Amygdala (tissue), 56 donors: ENCODE measurements around the gene PCDH9.

ENCODE experiments used
- DNase-seq, 56 donors: peaks; one replicate each; lab custom pipeline; 2025; lab: John Stamatoyannopoulos, UW

The PCDH9 gene

DNA sequence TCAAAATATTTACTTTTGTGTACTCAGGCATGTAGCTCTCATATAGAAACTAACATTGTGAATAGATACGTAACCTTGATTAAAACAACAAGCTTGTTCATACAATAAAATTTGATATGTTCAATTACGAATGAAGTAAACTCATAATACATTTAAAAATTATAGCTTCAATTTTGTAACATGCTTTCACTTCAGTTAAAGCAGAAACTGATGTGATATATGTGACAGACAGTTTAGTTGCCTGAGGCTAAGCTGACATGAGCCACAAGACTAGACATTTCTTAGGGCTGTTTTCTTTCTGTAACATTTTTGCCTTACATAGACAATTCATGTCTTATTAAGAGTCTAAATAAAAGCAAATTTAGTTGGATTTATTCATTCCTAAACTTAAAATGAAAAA, 526.0 kb downstream of the PCDH9 start:
- no peak for DNase-seq

DNA sequence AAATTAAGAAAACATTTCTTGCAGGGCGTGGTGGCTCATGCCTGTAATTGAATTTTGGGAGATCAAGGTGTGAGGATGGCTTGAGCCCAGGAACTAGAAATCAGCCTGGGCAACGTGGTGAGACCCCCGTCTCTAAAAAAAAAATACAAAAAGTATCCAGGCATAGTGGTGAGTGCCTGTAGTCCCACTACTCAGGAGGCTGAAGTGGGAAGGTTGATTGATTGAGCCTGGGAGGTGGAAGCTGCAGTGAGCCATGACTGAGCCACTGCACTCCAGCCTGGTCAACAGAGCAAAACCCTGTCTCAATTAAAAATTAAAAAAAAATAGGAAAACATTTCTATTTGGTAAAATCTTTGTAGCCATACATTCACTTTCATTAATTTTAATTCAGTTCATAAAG, 526.5 kb downstream of the PCDH9 start:
- DNase-seq, result no peak

DNA sequence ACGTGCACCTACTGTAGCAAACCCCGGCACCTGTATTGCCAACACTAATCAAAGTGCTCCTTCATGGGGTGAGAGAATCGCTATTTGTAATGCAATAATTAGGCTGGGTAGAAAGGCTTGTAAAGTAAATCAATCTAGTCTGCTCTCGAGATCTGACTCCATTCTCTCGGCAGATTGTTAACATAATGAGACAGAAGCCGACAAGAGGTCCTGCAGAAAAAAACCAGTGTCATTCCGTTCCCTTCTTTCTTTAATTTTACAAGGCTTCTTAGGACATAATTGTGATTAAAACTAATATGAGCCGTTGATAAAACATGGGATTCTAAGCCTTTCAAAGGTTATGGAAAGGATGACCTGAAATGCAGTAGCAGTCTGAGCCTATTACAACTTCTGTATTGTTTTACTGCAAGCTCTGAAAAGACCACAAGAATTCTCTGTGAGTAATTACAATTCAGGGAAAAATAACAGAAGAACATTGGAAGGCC, 530.0 kb downstream of the PCDH9 start:
- peak in 2 of 56 donors; percentile 4 to 8 for DNase-seq

DNA sequence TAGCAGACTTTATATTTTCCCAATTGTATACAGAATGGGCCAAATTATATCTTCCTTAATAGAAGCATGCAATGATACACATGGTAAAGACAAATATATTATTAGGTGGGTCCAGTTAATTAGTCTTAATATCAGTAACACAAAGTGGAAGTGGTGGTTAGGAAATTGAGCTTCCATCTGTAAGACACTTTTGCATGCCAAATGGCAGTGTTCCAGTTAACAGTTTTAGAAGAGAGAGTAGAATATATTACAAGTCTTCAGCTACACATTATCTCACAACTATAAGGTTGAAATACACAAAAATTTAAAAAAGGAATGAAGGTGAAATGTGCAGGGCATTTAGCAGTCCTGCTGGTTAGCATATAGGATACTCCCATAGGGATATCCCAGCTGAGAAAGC, 536.5 kb downstream of the PCDH9 start:
- no peak for DNase-seq

DNA sequence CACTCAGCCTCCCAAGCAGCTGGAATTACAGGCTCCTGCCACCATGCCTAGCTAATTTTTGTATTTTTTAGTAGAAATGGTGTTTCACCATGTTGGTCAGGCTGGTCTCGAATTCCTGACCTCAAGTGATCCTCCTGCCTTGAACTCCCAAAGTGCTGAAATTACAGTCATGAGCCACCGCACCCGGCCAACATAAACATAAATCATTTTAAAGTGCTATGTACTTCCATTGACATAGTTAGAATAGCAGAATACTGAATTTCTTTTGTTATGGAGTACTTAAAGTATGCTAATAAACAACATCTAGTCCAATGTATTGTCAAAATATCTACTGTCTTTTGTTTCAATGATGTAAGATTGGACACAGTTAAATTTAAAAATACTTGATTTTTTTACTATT, 539.0 kb downstream of the PCDH9 start:
- no peak for DNase-seq

DNA sequence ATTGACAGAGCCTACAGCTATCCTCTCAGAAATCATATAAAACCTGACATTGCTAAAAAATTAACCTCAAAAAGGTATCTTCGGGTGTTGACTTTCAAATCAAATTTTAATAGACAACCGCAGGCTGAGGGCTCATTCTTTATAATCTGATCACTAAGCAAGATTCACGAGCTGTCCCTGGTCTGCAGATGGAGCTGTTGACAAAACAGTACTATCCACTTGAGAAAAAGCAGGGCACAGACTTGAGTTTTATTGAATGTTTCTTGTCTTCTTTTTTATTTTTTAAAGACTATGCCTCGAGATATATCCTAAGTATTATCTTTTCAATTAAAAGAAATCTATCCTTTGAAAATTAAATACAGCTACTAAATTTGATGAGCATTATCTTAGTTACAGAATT, 540.5 kb downstream of the PCDH9 start:
- peak in 20 of 56 donors; percentile 1 to 72 (median 6) for DNase-seq

DNA sequence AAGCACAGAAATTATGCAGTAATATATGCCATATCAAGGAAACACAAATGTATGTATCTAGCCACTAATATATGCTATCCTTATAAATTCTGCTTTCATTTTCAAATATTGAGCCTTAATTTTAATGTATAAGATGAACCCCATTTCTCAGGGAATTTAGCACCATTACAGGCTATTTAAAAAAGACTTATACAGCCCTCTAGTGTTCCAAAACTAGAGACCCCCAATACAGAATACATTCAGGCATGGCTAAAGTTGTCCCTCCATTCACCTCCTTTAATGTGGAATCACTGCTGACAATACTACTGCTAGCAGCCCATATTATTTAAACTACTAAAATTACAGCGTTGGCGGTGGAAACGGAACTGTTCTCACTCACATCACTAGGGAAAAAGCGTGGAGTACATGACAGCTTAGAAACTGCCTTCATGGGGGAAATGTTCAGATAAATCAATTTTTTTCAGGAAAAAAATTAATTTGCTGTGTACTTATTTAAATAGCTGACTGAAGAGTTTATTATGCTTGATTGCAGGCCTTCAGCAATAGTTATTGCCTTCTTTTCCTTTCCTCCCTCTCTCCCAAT, 541.0 kb downstream of the PCDH9 start:
- no peak for DNase-seq

DNA sequence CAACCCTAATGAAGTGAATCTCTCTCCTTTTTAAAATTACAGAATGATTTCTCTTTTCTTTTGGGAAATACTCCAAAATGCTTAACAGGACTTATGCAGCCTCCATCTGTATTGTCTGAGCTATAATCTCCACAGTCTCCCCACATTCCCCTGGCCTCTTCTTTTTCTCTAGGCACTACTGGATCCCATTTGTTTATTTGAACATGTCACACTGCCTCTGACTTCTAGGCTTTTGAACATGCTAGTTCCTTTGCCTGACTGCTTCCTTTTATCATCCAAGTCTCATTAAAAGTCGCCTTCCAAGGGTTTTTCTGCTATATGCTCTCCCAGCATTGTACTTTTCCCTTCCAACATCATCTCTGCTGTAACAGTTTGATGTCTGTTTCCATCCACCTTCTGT, 548.7 kb downstream of the PCDH9 start:
- no peak for DNase-seq

DNA sequence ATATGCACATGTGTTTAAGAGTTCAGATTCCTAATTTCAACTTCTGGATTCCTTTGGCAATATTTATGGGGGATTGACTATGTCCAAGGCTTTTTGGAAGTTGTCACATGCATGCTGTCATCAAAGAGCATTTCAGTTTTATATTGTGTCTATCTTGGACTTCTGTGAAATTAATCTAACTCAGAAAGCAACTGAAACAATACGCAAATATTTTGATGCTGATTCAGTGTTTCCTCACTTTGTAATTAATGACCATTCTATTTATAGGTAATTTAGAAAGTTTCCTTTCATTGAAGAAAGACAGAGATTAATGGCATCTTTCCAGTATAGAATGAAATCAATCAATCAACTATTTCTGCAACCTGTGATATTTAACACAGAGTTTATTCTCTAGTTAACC, 550.1 kb downstream of the PCDH9 start:
- no peak for DNase-seq

DNA sequence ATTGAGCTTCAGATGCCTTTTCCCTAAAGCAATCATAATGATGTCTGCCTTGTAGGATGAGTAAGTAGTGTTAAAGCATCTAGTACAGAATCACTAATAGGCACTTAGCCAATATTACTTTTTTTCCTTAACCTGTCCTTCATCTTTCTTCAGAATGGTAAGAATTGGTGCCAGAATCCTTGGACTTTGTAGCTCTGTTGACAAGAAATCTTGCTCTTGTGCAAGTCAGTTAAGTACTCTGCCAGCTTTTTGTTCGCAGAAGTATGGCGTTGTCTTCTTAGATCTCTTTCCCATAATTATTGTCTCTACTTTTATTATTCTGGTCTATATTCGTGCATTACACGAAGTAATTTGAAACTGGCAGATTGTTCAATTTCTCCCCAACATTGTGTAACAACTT, 554.5 kb downstream of the PCDH9 start:
- no peak for DNase-seq

DNA sequence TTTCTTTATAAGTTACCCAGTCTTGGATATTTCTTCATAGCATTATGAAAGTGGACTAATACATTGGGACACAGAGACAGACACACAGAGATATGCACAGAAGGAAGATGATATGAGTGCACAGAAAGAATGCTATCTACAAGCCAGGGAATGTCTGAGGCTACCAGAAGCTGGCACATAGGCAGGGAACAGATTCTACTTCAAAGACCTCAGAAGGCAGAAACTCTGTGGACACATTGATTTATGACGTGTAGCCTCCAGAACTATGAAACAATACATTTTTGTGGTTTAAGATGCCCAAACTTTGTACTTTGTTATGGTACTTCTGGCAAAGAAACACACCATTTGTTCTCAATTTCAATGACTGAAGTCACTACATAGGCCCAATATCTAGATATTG, 556.7 kb downstream of the PCDH9 start:
- no peak for DNase-seq

DNA sequence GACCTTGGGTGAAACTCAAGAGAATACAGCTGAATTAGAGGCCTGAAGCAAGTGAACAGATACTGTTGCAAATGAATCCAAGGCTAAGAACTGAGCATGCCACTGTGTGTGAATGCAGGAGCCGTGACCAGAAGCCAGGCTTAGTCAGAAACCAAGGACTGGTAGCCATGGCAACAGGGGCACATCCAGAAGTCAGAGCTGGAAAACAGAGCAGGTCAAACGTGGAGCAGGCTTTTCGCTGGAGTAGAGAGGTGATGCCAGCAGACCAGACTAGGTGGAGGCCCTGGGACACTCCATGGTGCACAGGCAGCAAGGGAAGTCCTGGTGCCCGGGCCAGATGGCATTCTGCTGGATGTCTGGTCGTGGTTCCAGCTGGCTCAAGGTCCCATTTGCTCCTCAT, 564.1 kb downstream of the PCDH9 start:
- DNase-seq, result peak in 30 of 56 donors; percentile 3 to 69 (median 26)

DNA sequence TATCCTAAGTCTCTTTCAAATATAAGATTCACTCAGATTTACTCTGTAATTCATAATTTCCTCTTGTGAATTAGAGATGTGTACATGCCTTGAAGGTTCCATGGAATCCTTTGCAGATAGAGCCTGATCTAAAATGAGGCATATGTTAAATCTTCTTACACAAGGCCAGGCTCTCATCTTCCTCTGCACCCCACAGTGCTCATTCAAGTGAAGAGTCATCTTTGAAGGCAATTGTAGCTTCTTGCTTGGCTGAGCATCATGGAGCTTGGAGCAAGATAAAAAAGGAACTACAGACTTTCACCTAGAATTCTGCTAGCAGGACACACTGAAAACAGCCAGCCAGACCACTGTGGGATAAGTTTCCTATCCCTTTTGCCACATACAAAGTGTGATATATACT, 566.4 kb downstream of the PCDH9 start:
- DNase-seq, result no peak

DNA sequence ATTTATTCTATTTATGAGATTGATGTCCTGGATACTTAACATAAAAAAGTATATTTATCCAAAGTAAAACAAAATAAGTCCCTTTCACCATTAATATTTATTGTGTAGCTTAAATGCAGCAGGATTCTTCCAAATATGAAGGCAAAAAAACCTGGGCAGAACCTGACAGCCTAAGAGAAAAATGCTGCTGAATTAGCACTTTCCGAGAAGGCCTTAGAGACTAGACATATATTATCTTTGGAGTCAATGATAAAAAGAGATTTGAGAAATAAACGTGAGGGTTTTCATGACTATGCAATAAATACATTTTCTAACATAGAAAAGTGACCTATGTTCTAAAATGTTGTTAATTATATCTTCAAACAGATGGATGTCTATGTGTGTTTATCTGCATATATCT, 566.9 kb downstream of the PCDH9 start:
- no peak for DNase-seq

DNA sequence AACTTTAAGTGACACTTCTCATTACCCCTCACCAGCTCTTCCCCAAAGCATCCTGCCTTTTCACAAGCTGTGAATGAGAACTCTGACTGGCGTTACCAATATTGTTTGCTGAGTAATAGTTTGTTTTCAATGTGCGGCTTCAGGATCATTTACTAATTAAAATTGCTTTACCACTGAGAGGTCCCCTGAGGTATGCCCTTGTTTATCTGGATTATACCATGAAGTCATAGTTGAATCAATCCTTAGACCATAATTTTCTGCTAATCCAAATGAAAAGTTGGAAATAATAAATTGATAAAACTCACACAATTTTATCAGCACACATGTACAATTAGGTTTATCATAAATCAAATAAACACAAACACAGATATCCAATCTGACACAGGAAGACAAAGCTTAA, 568.8 kb downstream of the PCDH9 start:
- no peak for DNase-seq

DNA sequence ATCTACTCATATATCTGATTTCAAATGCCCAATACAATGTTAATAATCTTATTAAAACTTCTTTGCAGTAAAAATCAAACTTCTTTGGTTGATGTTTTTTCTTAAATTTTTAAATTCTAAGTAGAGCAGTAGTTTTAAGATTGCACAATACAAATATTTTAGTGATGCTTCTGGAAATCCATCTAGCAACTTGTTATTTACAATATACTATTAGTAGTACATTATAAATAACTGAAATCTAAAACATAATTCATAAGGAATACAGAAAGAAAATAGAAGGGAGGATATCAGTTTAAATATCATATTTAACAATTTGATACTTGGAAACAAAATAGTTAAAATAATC, 569.7 kb downstream of the PCDH9 start:
- DNase-seq, result no peak

DNA sequence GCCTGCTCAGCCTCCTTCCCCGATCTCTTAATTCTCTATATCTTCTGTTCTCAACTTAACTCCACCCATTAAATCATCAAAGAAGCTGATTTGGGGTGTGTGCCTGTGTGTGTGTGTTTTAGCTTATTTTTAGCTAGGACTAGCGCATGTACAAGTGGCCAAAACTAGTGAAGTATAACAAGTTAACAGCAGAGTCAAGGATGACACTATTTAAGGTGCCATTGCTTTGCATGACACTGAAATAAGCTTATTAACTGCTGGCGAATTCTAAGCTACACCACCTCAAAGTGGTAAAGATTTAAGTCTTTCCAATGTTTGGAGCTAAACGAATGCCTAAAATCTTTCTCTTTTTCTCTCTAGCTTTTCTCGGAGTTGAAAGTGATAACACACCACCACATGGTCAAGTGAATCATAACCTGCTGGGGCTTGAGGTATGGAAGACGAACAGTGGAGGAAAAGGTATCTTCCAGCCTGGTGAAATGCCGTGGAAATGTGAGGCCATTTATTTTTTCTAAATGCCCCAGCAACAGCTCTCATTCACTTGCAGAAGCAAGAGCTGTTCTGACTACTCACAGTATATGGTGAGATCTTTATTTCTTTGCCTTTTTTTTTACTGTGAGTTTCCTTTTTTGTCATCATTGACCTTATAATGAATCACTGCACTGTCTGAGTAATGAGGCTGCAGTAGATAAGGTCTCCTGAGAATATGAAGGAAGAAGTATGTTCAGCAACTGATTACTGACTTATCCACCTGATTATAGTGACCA, 570.3 kb downstream of the PCDH9 start:
- no peak for DNase-seq

DNA sequence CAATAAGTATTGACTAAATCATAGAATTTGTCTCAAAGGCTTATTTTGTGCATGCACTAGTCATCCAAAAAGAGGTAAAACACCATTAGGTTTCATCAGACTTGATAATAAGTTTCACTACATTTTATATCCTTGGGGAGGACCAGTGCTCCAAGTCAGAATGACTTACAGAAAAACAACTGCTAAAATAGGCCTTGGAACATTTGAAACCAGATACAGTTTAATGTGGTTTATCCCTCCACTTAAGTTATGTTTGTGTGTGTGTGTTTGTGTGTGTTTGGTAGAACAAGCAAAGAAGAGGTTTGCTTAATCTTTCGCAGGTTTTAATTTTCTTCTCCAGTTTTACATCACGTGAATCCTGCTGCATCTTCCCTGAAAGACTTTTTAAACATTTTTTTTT, 570.9 kb downstream of the PCDH9 start:
- no peak for DNase-seq

DNA sequence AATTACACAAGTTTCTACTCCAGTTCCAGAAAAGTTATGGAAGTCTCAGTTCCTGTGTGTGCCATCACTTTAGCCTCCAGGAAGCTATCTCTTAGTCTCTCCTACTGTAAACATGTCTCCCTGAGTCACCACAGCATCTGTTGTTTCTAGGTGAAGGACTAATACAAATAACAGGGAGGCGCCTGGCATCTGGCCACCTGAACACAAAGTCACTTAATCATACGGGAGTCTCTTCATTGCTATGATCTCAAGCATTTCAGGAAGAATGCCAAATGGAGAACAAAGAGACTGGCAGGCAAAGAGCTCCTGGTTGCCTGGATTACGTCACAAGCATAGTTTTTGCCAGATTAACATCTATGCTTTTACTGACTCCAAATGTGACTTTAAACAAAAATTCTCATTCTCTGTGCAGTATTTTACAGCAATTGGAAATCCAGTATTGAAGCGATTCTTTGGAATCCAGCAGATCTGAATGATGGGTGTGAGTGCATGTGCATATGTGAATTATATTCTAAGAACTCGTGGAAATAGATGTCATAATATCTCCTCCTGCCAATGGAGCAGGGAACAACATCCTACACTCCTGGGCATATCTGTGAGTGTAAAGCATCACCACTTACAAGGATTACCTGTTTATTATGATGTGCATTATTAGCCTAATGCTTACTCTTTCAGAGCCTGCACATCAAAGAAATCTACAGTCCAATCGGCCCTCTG, 572.8 kb downstream of the PCDH9 start:
- peak in 24 of 56 donors; percentile 4 to 87 (median 31) for DNase-seq

DNA sequence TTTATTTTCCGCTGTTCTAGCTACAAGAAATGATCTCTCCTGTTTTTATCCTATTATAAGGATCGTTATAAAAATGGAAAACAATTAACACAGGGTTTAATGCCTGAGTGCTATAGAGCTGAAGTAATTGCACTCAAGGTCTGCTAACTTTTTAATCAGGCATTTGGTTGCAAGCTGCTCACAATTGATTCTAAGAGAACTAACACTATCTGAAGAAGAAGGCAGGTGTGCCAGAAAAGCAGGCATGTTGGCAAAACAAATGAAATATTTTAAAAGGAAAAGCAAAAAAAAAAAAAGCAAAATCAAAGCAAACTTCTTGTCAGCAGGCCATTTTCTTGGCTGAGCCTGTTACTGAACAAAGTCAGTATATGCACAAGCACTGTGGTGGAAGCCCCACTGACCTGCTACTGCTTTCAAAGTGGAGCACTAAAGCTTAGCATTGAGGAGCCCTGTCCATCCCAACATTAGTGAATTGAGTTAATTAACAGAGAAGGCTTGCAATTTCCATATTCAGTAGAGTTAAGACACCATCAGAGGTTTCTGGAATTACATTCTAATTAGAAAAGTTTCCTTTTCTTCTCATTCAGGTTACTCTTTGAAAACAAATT, 574.2 kb downstream of the PCDH9 start:
- DNase-seq, result no peak

DNA sequence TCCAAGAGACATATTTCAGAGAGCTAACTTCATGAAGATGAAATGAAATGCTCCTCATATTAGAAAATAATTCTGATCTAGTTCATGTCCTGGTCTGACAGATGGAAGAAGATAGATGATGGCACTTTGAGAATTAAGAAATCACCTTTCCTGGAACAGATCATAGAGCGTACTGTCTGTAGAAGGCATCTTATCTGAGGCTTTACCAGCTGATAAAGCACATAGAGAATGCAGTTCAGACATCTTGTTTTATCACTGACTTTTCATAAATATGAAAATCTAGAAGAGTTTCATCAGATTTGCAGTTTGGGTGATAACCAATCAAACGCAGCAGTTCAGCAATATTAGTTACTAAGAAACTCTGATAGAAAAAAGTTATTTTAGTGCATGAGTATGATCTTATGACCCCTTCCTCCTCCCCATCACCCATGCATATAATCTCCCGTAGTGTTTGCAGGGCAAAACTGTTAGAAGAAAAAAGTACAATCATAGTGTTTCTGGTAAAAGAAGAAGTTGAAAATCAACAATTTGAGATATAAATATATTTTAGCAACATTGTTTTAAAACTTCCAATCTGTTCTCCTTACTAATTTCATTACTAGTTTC, 585.2 kb downstream of the PCDH9 start:
- no peak for DNase-seq
